HG03045 (cell line): ENCODE data around the gene FAM135A.
"Not testable (repeated sequence)": the region's sequence is repeated elsewhere in the genome, so short reads cannot be mapped to it uniquely, and the experiment has no call there.

Experiments used
- ATAC-seq: cut with Tn5 transposase; IDR thresholded peaks from one replicate; pipeline ENCODE4 v1.9.1; 2021; ENCODE audit warnings: mild to moderate bottlenecking, moderate library complexity; ENCODE audit not compliant: unreplicated experiment

FAM135A gene

DNA sequence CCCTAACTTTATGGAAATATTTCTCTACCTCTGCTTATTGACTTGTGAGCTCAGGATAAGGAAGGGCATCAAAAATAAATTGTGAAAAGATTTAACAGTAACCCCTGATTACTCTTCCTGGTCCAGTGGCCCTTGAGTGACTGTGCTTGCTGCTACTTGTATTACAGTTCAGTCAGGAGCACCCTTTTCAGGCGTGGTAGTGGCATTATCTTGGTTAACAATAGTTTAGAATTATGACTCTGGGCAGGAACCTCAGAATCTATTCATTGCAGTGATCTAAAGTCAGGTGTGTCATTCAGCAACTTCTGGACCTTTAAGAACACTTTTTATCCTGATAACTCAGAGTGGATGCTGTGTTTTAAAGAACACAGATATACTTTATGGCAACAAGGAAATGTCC is 43.4 kb downstream of the FAM135A start:
- no peak for ATAC-seq

DNA sequence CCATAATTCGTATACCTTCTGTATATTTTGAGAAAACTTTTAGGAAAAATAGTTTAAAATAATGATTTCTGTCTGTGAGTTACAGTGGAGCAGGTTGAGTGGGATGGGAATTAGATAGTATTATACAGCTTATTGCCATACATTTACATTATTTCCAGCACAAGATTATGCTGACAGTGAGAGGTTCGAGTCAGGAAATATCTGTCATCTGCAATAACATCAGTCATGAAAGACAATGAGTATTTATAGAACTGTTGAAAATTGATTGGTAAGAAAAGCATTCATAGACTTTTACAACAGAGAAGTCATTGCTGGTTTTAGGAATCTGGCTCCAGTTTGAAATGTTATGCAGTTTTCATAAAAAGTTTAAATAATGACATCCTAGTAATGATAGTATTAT is 45.9 kb downstream of the FAM135A start:
- no peak for ATAC-seq

DNA sequence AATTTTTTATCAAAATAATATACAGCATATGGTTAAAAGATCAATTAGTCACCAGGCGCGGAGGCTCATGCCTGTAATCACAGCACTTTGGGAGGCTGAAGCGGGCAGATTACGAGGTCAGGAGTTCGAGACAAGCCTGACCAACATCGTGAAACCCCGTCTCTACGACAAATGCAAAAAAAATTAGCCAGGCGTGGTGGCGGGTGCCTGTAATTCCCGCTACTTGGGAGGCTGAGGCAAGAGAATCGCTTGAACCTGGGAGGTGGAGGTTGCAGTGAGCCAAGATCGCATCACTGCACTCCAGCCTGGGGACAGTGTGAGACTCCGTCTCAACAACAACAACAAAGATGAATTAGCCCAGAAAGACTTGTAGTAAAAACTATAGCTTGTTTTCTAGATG is 46.4 kb downstream of the FAM135A start:
- not testable (repeated sequence) for ATAC-seq

- no peak for ATAC-seq
Observed at GRCh38 chr6:70470016-70470415, 56.7 kb downstream of the FAM135A start.

DNA sequence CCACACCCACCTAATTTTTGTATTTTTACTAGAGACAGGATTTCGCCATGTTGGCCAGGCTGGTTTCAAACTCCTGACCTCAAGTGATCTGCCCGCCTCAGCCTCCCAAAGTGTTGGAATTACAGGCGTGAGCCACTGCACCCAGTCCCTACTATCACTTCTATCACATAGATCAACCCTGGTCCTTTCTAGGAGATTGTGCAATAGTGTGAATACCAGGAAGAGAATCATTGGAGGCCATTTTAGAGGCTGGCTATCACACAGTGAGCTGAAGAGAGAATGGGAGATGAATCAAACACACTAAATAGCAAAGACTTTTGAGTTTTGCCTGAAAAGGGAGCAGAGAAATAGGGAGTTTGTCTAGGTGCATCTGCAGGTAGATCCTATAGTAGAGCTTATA is 57.2 kb downstream of the FAM135A start:
- ATAC-seq = not testable (repeated sequence)

- no peak for ATAC-seq
Observed at GRCh38 chr6:70474751-70475150, 61.4 kb downstream of the FAM135A start.

GRCh38 chr6:70479236-70479635 is 65.9 kb downstream of the FAM135A start:
- no peak for ATAC-seq

GRCh38 chr6:70486638-70487037 is 73.3 kb downstream of the FAM135A start:
- ATAC-seq = not testable (repeated sequence)

DNA sequence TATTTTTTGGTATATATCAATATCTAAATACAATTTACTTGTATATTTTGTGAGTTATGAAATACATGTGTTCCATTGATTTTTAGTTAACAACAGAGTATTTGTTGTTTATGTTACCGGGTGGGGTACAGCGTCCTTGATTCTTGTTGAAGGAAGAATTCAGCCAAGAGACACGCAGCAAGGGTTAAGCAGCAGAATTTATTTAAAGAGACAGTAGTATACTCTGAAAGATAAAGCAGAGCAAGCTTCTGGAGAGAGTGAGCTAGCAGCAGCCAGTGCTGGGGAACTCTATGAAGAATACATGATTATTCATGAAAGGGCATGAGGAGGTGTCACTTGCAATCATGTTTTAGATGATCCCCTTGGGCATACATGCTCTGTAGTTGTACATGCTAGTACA is 76.1 kb downstream of the FAM135A start:
- no peak for ATAC-seq

DNA sequence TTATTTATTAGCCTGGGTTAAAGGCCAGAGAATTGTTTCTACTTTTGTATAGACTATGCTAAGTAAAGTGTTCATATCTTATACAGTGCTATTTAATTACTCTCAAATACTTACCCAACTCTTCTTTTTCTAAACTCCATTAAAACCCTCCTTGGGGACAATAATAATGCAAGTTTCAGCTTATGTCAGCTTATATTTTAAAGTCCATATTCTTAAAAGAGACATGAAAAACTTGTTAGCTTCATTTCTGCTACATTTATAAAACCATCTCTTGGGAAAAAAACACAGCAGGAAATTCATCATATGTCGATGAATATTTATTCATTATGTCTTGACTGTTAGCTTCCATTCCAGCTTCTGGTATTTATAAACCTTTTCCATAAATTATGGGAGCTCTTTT is 81.5 kb downstream of the FAM135A start:
- no peak for ATAC-seq

- ATAC-seq = not testable (repeated sequence)
Observed at GRCh38 chr6:70495790-70496189, 82.5 kb downstream of the FAM135A start.

GRCh38 chr6:70502484-70502883 is 89.2 kb downstream of the FAM135A start:
- no peak for ATAC-seq

GRCh38 chr6:70503813-70504465 is 90.6 kb downstream of the FAM135A start:
- no peak for ATAC-seq

DNA sequence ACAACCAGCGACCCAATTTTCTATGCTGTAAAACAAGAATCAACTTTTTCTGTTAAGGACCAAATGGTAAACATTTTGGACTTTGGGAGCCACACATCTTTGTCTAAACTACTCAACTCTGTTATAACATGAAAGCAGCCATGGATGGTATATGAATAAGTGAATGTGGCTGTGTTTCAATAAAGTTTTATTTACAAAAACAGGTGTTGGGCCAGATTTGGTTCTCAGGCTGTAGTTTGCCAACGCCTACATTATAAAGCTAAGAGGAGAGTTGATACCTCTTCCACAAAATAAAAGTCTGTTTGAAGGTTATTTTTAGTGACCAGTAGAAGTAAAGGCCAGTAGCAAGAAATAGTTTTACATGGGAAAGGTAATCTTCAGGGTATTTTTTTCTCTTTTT is 93.0 kb downstream of the FAM135A start:
- no peak for ATAC-seq

DNA sequence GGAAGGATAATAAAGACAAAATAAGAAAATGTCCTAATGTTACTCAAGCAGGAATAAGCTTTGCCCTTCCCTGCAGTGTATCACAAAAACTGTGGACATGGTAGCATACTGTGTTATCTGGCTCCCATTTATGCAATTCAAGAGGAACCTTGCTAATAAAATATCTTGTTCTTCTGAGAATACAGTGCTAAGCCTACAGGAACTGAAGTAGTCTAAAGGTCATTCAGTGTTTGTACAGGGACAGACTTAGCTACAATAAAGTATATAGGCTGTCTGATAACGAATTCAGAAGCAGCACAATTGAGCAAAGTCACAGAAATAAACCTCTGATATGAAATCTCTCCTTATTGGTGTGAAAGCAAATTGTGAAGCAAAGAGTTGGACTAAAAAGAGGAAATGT is 93.9 kb downstream of the FAM135A start:
- ATAC-seq = no peak

DNA sequence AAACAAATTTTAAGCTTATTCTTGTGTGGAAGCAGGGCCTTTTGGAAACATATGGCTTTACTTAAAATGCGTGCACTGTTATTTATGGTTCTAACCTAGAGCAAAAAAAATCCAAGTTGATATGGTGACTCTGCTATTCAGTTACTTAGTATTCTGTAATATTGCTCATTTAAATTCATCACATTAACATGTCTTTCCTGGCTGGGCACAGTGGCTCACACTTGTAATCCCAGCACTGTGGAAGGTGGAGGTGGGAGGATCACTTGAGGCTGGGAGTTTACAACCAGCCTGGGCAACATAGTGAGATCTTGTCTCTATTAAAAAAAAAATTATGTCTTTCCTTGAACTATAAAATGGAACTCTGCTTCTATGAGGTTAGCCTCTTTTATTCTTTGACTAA is 95.6 kb downstream of the FAM135A start:
- no peak for ATAC-seq

DNA sequence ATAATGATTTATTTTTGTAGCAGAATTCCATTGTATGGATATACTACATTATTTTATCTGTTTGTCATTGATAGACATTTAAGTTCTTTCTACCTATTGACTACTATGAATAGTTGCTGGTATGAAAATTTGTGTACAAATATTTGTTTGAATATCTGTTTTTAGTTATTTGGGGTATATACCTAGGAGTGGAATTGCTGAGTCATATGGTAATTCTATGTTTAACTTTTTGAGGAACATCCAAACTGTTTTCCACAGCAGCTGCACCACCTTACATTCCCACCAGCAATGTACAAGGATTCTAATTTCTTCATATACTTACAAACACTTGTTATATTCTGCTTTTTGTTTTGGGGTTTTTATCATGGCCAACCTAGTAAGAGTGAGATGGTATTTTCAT is 97.3 kb downstream of the FAM135A start:
- no peak for ATAC-seq

DNA sequence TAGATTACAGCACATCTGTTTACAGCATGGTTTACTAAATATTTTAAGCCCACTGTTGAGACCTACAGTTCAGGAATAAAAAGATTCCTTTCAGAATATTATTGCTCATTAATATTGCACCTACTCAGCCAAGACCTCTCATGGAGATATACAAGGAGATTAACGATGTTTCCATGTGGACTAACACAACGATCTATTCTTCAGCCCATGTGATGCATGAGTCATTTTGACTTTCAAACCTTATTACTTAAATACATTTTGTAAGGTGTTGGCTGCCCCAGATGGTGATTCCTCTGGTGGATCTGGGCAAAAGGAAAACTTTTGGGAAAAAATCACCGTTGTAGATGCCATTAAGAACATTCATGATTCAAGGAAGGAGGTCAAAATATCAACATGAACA is 105.4 kb downstream of the FAM135A start:
- no peak for ATAC-seq

DNA sequence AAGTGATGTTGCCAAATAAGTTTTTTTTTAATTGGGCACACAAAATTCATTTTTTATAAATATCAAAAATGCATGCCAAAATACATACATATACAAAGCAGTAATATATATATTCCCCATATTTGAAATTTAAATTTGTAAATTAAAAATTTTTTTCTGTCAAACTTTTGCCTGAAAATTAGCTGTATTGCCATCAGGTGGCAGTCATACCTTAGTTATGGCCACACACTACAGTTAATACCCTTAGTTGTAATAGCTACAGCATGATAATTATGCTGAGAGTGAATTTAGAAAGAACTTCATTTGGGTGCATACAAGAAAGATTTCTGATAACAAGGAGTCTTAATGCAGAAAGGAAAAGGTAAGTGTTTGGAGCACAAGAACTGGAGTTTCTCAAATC is 107.3 kb downstream of the FAM135A start:
- no peak for ATAC-seq

GRCh38 chr6:70524721-70525286 is 111.5 kb downstream of the FAM135A start:
- no peak for ATAC-seq

GRCh38 chr6:70527071-70527737 is 113.9 kb downstream of the FAM135A start:
- ATAC-seq = no peak

DNA sequence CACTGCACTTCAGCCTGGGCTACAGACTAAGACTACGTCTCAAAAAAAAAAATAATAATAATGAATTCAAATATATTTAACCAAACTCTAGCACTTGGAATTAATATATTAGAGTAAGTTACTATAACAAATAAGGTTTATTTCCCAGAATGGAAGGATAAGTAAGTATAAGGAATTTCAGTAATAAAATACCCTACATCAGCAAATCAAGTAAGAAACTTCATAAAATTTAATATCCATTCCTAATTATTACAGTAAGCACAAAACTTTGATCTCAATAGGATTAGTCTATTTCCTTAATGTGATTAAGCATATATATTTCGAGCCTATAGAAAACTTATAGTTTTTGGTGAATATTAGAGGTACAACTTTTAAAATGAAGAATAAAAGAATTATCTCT is 116.7 kb downstream of the FAM135A start:
- ATAC-seq = no peak
